ENCODE data around the gene E2F4. TPM values are rescaled to one million over a fixed set of nuclear protein-coding genes. Genes with fewer than 3 reads are reported as not detected.
A peak's percentile ranks its signal among the peaks of the same experiment; 100 is the strongest.

Gene E2F4
- total and polyA plus RNA-seq, 2 of the 13 experiments (the other 11 are each of a cell fraction or from before 2014, with no cell fraction given): 84.8 to 91.2 TPM

DNA sequence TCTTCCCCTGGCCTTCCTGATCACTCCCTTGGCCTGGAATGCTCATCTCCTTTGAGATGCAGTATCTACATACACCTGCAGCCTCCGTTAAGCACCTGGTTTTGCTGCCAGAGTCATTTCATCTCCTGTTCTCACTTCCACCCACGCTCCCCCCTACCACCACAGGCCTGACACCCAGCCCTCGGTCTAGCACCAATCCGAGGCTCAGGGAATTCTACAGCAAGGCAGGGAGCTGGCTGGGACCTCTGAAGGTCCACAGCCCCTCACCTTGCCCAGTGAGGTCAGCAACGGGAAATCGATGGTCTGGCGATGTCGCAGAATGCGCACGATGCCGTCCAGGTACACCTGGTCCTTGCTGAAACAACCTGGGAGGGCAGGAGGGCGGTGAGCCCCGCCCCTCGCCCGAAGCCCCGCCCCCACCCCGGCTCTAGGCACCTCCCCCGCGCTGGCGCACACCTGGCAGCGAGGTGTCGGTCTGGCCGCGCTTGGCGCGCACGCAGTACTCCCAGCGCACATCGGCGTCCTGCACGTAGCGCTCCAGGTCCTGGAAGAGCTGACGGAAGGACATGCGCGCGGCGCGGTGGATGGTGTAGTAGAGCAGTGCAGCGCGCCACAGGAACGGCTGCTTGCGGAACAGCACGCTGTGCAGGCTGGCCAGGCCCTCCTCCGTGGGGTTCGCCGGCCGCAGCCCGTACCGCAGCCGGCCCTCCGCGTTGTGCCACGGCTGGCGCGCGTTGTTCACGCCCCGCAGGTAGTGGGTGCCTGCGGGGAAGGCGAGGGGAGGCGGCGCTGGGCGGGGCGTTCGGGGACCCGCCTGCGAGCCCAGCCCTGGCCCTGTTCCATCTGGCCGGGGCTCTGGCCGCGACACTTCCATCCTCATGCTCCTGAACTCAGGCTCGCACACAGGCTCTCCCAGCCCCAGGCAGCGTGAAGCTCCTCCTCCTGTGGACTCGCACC is 13.9 kb upstream of the E2F4 start (continued):
- TF ChIP-seq ZNF703 (CRISPR knock-in tag; IDR thresholded peaks at IDR 0.05; ENCODE audit: borderline replicate concordance) (no peak), RFXAP (CRISPR knock-in tag; IDR thresholded peaks at IDR 0.05; ENCODE audit: borderline replicate concordance) (no peak; the same call in 1 of the 2 replicates), KAT7 (CRISPR knock-in tag; IDR thresholded peaks at IDR 0.05; ENCODE audit: borderline replicate concordance) (no peak; the same call in 1 of the 2 replicates), SKI (IDR thresholded peaks at IDR 0.05; ENCODE audit: partially characterized antibody) (no peak), ZNF839 (CRISPR knock-in tag; IDR thresholded peaks at IDR 0.05; ENCODE audit: borderline replicate concordance) (no peak; the same call in 1 of the 2 replicates), ATF1 (CRISPR knock-in tag; IDR thresholded peaks at IDR 0.05) (no peak), EP300 (IDR thresholded peaks at IDR 0.05; ENCODE audit: low read depth in 2 of 2, low read length in 2 of 2) (no peak), EP300 (CRISPR knock-in tag; IDR thresholded peaks at IDR 0.05; ENCODE audit: borderline replicate concordance) (no peak), ZFY (CRISPR knock-in tag; IDR thresholded peaks at IDR 0.05) (peak; percentile 75), STAG1 (CRISPR knock-in tag; IDR thresholded peaks at IDR 0.05) (peak; percentile 25; the same call in 1 of the 2 replicates), ZFAT (CRISPR knock-in tag; conservative IDR thresholded peaks at IDR 0.05) (no peak), ZNF558 (CRISPR knock-in tag; IDR thresholded peaks at IDR 0.05; ENCODE audit: borderline replicate concordance) (no peak), ISL2 (CRISPR knock-in tag; IDR thresholded peaks at IDR 0.05) (no peak), SMAD1 (CRISPR knock-in tag; IDR thresholded peaks at IDR 0.05; ENCODE audit: borderline replicate concordance, low read depth) (no peak), BORCS8-MEF2B (CRISPR knock-in tag; IDR thresholded peaks at IDR 0.05) (no peak), MLLT10 (CRISPR knock-in tag; IDR thresholded peaks at IDR 0.05) (no peak), ZNF44 (CRISPR knock-in tag; IDR thresholded peaks at IDR 0.05) (no peak; the same call in 1 of the 2 replicates)
- TF ChIP-seq, protein P1, sequence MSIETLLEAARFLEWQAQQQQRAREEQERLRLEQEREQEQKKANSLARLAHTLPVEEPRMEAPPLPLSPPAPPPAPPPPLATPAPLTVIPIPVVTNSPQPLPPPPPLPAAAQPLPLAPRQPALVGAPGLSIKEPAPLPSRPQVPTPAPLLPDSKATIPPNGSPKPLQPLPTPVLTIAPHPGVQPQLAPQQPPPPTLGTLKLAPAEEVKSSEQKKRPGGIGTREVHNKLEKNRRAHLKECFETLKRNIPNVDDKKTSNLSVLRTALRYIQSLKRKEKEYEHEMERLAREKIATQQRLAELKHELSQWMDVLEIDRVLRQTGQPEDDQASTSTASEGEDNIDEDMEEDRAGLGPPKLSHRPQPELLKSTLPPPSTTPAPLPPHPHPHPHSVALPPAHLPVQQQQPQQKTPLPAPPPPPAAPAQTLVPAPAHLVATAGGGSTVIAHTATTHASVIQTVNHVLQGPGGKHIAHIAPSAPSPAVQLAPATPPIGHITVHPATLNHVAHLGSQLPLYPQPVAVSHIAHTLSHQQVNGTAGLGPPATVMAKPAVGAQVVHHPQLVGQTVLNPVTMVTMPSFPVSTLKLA (IDR thresholded peaks at IDR 0.05): no peak
- TF ChIP-seq, protein P2, sequence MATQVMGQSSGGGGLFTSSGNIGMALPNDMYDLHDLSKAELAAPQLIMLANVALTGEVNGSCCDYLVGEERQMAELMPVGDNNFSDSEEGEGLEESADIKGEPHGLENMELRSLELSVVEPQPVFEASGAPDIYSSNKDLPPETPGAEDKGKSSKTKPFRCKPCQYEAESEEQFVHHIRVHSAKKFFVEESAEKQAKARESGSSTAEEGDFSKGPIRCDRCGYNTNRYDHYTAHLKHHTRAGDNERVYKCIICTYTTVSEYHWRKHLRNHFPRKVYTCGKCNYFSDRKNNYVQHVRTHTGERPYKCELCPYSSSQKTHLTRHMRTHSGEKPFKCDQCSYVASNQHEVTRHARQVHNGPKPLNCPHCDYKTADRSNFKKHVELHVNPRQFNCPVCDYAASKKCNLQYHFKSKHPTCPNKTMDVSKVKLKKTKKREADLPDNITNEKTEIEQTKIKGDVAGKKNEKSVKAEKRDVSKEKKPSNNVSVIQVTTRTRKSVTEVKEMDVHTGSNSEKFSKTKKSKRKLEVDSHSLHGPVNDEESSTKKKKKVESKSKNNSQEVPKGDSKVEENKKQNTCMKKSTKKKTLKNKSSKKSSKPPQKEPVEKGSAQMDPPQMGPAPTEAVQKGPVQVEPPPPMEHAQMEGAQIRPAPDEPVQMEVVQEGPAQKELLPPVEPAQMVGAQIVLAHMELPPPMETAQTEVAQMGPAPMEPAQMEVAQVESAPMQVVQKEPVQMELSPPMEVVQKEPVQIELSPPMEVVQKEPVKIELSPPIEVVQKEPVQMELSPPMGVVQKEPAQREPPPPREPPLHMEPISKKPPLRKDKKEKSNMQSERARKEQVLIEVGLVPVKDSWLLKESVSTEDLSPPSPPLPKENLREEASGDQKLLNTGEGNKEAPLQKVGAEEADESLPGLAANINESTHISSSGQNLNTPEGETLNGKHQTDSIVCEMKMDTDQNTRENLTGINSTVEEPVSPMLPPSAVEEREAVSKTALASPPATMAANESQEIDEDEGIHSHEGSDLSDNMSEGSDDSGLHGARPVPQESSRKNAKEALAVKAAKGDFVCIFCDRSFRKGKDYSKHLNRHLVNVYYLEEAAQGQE (IDR thresholded peaks at IDR 0.05; ENCODE audit: borderline replicate concordance in 1 of 2, low read depth in 1 of 2, low read length in 2 of 2): no peak
- TF ChIP-seq, protein P3, sequence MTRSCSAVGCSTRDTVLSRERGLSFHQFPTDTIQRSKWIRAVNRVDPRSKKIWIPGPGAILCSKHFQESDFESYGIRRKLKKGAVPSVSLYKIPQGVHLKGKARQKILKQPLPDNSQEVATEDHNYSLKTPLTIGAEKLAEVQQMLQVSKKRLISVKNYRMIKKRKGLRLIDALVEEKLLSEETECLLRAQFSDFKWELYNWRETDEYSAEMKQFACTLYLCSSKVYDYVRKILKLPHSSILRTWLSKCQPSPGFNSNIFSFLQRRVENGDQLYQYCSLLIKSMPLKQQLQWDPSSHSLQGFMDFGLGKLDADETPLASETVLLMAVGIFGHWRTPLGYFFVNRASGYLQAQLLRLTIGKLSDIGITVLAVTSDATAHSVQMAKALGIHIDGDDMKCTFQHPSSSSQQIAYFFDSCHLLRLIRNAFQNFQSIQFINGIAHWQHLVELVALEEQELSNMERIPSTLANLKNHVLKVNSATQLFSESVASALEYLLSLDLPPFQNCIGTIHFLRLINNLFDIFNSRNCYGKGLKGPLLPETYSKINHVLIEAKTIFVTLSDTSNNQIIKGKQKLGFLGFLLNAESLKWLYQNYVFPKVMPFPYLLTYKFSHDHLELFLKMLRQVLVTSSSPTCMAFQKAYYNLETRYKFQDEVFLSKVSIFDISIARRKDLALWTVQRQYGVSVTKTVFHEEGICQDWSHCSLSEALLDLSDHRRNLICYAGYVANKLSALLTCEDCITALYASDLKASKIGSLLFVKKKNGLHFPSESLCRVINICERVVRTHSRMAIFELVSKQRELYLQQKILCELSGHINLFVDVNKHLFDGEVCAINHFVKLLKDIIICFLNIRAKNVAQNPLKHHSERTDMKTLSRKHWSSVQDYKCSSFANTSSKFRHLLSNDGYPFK (CRISPR knock-in tag; IDR thresholded peaks at IDR 0.05; ENCODE audit: borderline replicate concordance): no peak; the same call in 1 of the 2 replicates
